Body of pancreas (tissue), 4 donors: ENCODE results near the gene HELZ2. TPM values are rescaled to one million over a fixed set of nuclear protein-coding genes. Genes with fewer than 3 reads are reported as not detected.

Source experiments
- ATAC-seq: fragments of 150-250 bp; one replicate; pipeline ENCODE4 v1.9.1; 2016
- DNase-seq, 4 donors: peaks; one replicate each; pipeline ENCODE4 v3.0.0-alpha.2; 2019
- H3K27ac ChIP-seq, 4 donors: fragments of 200-600 bp; sonication (generic); 1 replicate in 3 of 4; 2 replicates in 1 of 4; pipeline versions ENCODE4 v1.5.1 to v1.6.1; 2016 to 2019; ENCODE audit warnings: mild to moderate bottlenecking in 1 of 4, mixed read lengths in 1 of 4, moderate library complexity in 1 of 4
- H3K27me3 ChIP-seq, 2 donors: fragments of 200-600 bp; sonication (generic); one replicate each; pipeline ENCODE4 v1.6.0; 2016; ENCODE audit warnings: mild to moderate bottlenecking in 1 of 2
- H3K36me3 ChIP-seq, 2 donors: fragments of 200-600 bp; sonication (generic); replicated peaks in 1 of 2; 2 replicates each; pipeline ENCODE4 v1.5.1; 2016; ENCODE audit warnings: low read depth in 2 of 2; ENCODE audit not compliant: insufficient read depth in 1 of 2
- H3K4me1 ChIP-seq: fragments of 200-600 bp; sonication (generic); one replicate; pipeline ENCODE4 v1.6.0; 2016
- H3K4me3 ChIP-seq, 2 donors: fragments of 200-600 bp; sonication (generic); 1 replicate in 1 of 2; 2 replicates in 1 of 2; pipeline ENCODE4 v1.5.1; 2016 to 2019
- H3K9me3 ChIP-seq, 3 donors: fragments of 200-600 bp; sonication (generic); 1 replicate in 2 of 3; 2 replicates in 1 of 3; pipeline ENCODE4 v1.5.1; 2016
- CTCF ChIP-seq, 7 experiments: fragments of 450-650 bp in 4 of 7; fragments of 200-600 bp in 3 of 7; sonication (generic) in 3 of 7; IDR thresholded peaks; one replicate each; pipeline ENCODE4 v1.5.1; 2016 to 2019; ENCODE audit warnings: antibody characterized with exemption in 7 of 7
- POLR2A ChIP-seq, 3 donors: fragments of 450-650 bp; IDR thresholded peaks; one replicate each; pipeline ENCODE4 v1.6.1; 2016; ENCODE audit warnings: antibody characterized with exemption in 3 of 3, mild to moderate bottlenecking in 2 of 3
- WGBS, 2 donors: methylation state at CpG; one replicate each; pipeline ENCODE4 v1.1.5; 2017; 5-methylcytosine and 5-hydroxymethylcytosine counted together
- intact Hi-C: fragments of 100-400 bp; cut with DNase I; formaldehyde crosslinking; loops from one replicate; pipeline ENCODE4 v1.15.1; 2023
- total RNA-seq, 2 donors: library from RNA; depleted of rRNA; stranded (reverse); fragments of >200 nt; gene quantifications; one replicate each; pipeline ENCODE4 v1.1.0, GENCODE V29; 2016

The HELZ2 gene
- total RNA-seq, 2 donors from 2014 or later: 20.8 to 33.3 TPM

GRCh38 chr20:63587256-63587655 is 13.2 kb upstream of the HELZ2 start:
- H3K36me3 ChIP-seq: peaks cover 0 to 10% of the 10 kb centered on the region in 2 donors
- H3K27ac ChIP-seq: no peak overlapping the region
- peaks cover 11% of the 10 kb centered on the region for H3K4me1 ChIP-seq
- DNase-seq: no peak
- intact Hi-C loops: no loop called here
- WGBS, 2 donors: 81 to 90% methylated on average over 12 of the region's 12 CpGs
- H3K9me3 ChIP-seq: no peaks in the 10 kb centered on the region
- H3K4me3 ChIP-seq: no peak overlapping the region
- no peak for ATAC-seq
- TF ChIP-seq POLR2A (IDR thresholded peaks at IDR 0.05): no peak
- TF ChIP-seq CTCF (IDR thresholded peaks at IDR 0.05): no peak
- H3K27me3 ChIP-seq: no peaks in the 10 kb centered on the region

GRCh38 chr20:63586797-63587196 is 12.8 kb upstream of the HELZ2 start:
- TF ChIP-seq CTCF (IDR thresholded peaks at IDR 0.05): no peak
- no peak for TF ChIP-seq POLR2A (IDR thresholded peaks at IDR 0.05)
- intact Hi-C loops: no loop called here
- Histone ChIP-seq H3K4me1 (peaks cover 11% of the 10 kb centered on the region), H3K36me3 (peaks cover 0 to 7% of the 10 kb centered on the region in 2 donors), H3K27ac (no peak overlapping the region), H3K4me3 (no peak overlapping the region), H3K9me3 (no peaks in the 10 kb centered on the region), H3K27me3 (no peaks in the 10 kb centered on the region)
- DNase-seq (no peak), ATAC-seq (no peak)
- WGBS, 2 donors: 88 to 94% methylated on average over 14 to 17 of the region's 17 CpGs

- Histone ChIP-seq H3K4me1 (peaks cover 11% of the 10 kb centered on the region), H3K36me3 (peaks cover 0 to 4% of the 10 kb centered on the region in 2 donors), H3K9me3 (no peaks in the 10 kb centered on the region), H3K27me3 (no peaks in the 10 kb centered on the region), H3K4me3 (no peak overlapping the region), H3K27ac (no peak overlapping the region)
- DNase-seq (no peak), ATAC-seq (no peak)
- intact Hi-C loops: no loop called here
- TF ChIP-seq POLR2A (IDR thresholded peaks at IDR 0.05): no peak
- no peak for TF ChIP-seq CTCF (IDR thresholded peaks at IDR 0.05)
- 60 to 69% methylated on average over 11 to 22 of the region's 22 CpGs for WGBS, 2 donors
Measured at GRCh38 chr20:63585616-63586565, 11.9 kb upstream of the HELZ2 start.

GRCh38 chr20:63582382-63583063 is 8.5 kb upstream of the HELZ2 start:
- Histone ChIP-seq H3K4me1 (peaks cover 2% of the 10 kb centered on the region), H3K27ac (no peak overlapping the region), H3K36me3 (no peaks in the 10 kb centered on the region), H3K9me3 (no peaks in the 10 kb centered on the region), H3K27me3 (no peaks in the 10 kb centered on the region), H3K4me3 (no peak overlapping the region)
- ATAC-seq: no peak
- DNase-seq: no peak
- no peak for TF ChIP-seq POLR2A (IDR thresholded peaks at IDR 0.05)
- intact Hi-C loops: no loop called here
- 74 to 84% methylated on average over 23 of the region's 23 CpGs for WGBS, 2 donors

GRCh38 chr20:63580796-63581461 is 6.9 kb upstream of the HELZ2 start:
- ATAC-seq: no peak
- Histone ChIP-seq H3K27me3 (no peaks in the 10 kb centered on the region), H3K4me1 (peaks cover 5% of the 10 kb centered on the region), H3K27ac (no peak overlapping the region), H3K4me3 (no peak overlapping the region), H3K36me3 (no peaks in the 10 kb centered on the region), H3K9me3 (no peaks in the 10 kb centered on the region)
- peak in 2 of 4 donors; percentile 44 to 58 for DNase-seq
- WGBS, 2 donors: 28 to 35% methylated on average over 9 to 12 of the region's 12 CpGs
- intact Hi-C loops: no loop called here
- TF ChIP-seq CTCF (IDR thresholded peaks at IDR 0.05) (peak in 3 of 7 experiments; percentile 20 to 38 (median 35)), POLR2A (IDR thresholded peaks at IDR 0.05) (no peak)
